ENCODE results near the gene ARL16.

- TF ChIP-seq, protein P1, sequence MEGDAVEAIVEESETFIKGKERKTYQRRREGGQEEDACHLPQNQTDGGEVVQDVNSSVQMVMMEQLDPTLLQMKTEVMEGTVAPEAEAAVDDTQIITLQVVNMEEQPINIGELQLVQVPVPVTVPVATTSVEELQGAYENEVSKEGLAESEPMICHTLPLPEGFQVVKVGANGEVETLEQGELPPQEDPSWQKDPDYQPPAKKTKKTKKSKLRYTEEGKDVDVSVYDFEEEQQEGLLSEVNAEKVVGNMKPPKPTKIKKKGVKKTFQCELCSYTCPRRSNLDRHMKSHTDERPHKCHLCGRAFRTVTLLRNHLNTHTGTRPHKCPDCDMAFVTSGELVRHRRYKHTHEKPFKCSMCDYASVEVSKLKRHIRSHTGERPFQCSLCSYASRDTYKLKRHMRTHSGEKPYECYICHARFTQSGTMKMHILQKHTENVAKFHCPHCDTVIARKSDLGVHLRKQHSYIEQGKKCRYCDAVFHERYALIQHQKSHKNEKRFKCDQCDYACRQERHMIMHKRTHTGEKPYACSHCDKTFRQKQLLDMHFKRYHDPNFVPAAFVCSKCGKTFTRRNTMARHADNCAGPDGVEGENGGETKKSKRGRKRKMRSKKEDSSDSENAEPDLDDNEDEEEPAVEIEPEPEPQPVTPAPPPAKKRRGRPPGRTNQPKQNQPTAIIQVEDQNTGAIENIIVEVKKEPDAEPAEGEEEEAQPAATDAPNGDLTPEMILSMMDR (optimal IDR thresholded peaks at IDR 0.05 in 1 of 3, IDR thresholded peaks at IDR 0.05 in 1 of 3, conservative IDR thresholded peaks at IDR 0.05 in 1 of 3; ENCODE audit: extremely low read depth in 1 of 3, insufficient read depth in 2 of 3, low read length in 3 of 3): no peak
- TF ChIP-seq EZH2 (IDR thresholded peaks at IDR 0.05; ENCODE audit: low read length): no peak
These were observed 24.4 kb upstream of the ARL16 start for GRCh38 chr17:81707725-81708646.

Measured in keratinocyte (primary cell).